CD4-positive, alpha-beta T cell treated with Interleukin-15 for 1 hour (primary cell): Measurements from ENCODE around the gene ABCC5.
"Not testable (repeated sequence)": the region's sequence is repeated elsewhere in the genome, so short reads cannot be mapped to it uniquely, and the experiment has no call there.

Experiments used
- DNase-seq: peaks from one replicate; pipeline ENCODE4 v3.0.0-alpha.2; 2020

ABCC5 gene

GRCh38 chr3:183884097-183884426 lies 133.6 kb downstream of the ABCC5 start:
- DNase-seq = no peak

GRCh38 chr3:183883291-183884096 lies 134.2 kb downstream of the ABCC5 start:
- DNase-seq = no peak

DNA sequence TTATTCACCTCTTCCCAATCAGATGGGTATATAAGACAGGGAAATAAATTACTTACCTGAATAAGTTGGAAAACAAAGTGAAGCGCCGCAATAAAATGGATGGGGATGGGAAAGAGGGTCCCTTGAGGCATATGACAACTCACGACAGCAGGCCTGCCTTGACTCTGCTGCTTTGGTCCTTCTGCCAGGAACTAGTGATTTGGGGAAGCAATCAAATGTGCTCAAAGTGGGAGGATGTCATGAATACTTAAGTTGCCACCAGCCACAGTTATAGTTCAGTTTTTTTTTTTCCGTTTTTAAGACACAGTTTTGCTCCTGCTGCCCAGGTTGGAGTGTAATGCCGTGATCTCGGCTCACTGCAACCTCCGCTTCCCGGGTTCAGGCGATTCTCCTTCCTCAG lies 137.6 kb downstream of the ABCC5 start:
- DNase-seq = no peak

- no peak for DNase-seq
Observed at GRCh38 chr3:183879243-183879642, 138.4 kb downstream of the ABCC5 start.

- peak; percentile 28 for DNase-seq
Observed at GRCh38 chr3:183878071-183878470, 139.6 kb downstream of the ABCC5 start.

GRCh38 chr3:183877227-183877626 lies 140.5 kb downstream of the ABCC5 start:
- DNase-seq = not testable (repeated sequence)

DNA sequence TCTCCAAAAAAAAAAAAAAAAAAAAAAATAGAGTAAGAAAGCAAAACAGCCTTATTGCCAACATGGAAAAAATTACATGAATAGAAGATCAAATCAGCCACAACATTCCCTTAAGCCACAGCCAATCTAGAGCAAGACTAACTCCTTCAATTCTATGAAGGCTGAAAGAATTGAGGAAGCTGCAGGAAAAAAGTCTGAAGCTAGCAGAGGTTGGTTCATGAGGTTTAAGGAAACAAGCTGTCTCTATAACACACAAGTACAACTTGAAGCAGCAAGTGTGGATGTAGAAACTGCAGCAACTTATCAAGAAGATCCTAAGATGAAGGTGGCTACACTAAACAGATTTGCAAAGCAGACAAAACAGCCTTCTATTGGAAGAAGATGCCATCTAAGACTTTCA lies 142.3 kb downstream of the ABCC5 start:
- DNase-seq = no peak

DNA sequence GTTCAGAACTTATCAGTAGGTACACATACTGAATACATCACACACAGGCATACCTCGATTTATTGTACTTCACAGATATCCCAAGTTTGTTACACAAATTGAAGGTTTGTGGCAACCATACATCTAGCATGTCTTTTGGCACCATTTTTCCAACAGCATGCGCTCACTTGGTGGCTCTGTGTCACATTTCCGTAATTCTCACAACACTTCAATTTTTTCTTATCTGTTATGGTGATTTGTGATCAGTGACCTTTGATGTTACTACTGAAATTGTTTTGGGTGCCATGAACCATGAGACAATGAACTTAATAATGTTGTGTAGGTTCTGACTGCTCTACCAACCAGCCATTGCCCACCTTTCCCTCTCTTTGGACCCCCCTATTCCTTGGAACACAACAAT lies 143.8 kb downstream of the ABCC5 start:
- no peak for DNase-seq

DNA sequence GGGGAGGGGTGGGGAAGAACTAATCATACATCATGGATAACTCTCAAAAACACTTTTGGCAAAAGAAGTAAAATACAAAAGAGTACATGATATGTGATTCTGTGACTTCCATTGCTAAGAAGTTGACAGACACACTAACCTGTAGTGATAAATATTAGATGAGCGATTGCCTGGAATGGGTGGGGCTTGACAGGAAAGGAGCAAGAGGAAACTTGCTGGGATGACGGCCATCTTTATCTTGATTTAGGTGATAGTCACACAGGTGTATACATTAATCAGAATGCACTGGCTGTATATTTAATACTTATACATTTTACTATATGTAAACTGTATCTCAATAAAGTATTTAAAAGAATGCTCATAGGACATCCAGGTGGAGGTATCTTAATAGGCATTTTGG lies 146.1 kb downstream of the ABCC5 start:
- no peak for DNase-seq

GRCh38 chr3:183870563-183870962 lies 147.1 kb downstream of the ABCC5 start:
- no peak for DNase-seq
